Motor neuron (in vitro differentiated cells): ENCODE measurements around the gene ZNF827. TPM values are rescaled to one million over a fixed set of nuclear protein-coding genes. Genes with fewer than 3 reads are reported as not detected.
A peak's percentile ranks its signal among the peaks of the same experiment; 100 is the strongest.

ENCODE experiments used
- ATAC-seq, 8 experiments: fragments of 200-7000 bp; cut with Tn5 transposase; replicated peaks in 6 of 8; 2 replicates each; pipeline ENCODE4 v1.8.0; 2021; ENCODE audit warnings: mild to moderate bottlenecking in 8 of 8, moderate library complexity in 8 of 8
- H3K27ac ChIP-seq, 2 donors: fragments of 250-450 bp; sonication (Bioruptor Pico); 2 replicates each; pipeline ENCODE4 v1.9.0; 2021; ENCODE audit warnings: antibody characterized with exemption in 2 of 2, mild to moderate bottlenecking in 2 of 2, moderate library complexity in 1 of 2
- H3K4me1 ChIP-seq, 2 donors: fragments of 250-450 bp; sonication (Bioruptor Pico); replicated peaks in 1 of 2; 2 replicates each; pipeline ENCODE4 v1.6.1; 2021; ENCODE audit warnings: antibody characterized with exemption in 2 of 2, mild to moderate bottlenecking in 2 of 2, moderate library complexity in 1 of 2
- H3K4me3 ChIP-seq, 5 donors: fragments of 250-450 bp; sonication (Bioruptor Pico); 2 replicates each; pipeline ENCODE4 v1.9.0; 2021; ENCODE audit warnings: antibody characterized with exemption in 5 of 5, mild to moderate bottlenecking in 5 of 5, moderate library complexity in 4 of 5
- WGBS, 10 experiments: fragments of 450-650 bp; shearing (Covaris generic); methylation state at CpG; one replicate each; pipeline ENCODE4 v1.0.0; 2022; 5-methylcytosine and 5-hydroxymethylcytosine counted together
- in situ Hi-C, 9 experiments: fragments of 400-800 bp; cut with MboI; loops; one replicate each; pipeline ENCODE4 v1.15.0; 2021; ENCODE audit warnings: low sequenced_read_pairs in 9 of 9, low pct_unique_long_range_greater_than_20kb in 2 of 9; ENCODE audit not compliant: unreplicated experiment in 9 of 9
- total RNA-seq, 8 experiments: library from RNA; unstranded; fragments of 300-600 nt; gene quantifications; 2 replicates each; pipeline versions ENCODE4 v1.2.3 to v1.2.4, GENCODE V29; 2022

Gene ZNF827
- total RNA-seq, 8 experiments from 2014 or later, result 13.8 to 40.6 (median 20.6) TPM

- WGBS, 10 experiments, result 0 to 100% (median 89%) methylated on average over 1 to 2 of the region's 2 CpGs; no CpG with 5 or more reads in 3 of the 10 experiments
- Histone ChIP-seq H3K4me3 (no peak overlapping the region), H3K27ac (no peak overlapping the region), H3K4me1 (peaks cover 2 to 8% of the 10 kb centered on the region in 2 donors)
- in situ Hi-C loops, result no loop called here
- ATAC-seq, result peak; percentile 8 to 85 (median 55)
These were observed 134.5 kb downstream of the ZNF827 start for GRCh38 chr4:145804116-145804515.

GRCh38 chr4:145799223-145799622 is 139.4 kb downstream of the ZNF827 start:
- in situ Hi-C loops, result no loop called here
- Histone ChIP-seq H3K4me1 (no peaks in the 10 kb centered on the region), H3K4me3 (no peak overlapping the region), H3K27ac (no peak overlapping the region)
- peak in 2 of 8 experiments; percentile 37 to 71 for ATAC-seq
- WGBS, 10 experiments, result 40 to 100% (median 100%) methylated on average over 1 to 2 of the region's 2 CpGs

GRCh38 chr4:145797278-145797677 is 141.3 kb downstream of the ZNF827 start:
- no peak overlapping the region for H3K27ac ChIP-seq
- no peak for ATAC-seq
- H3K4me3 ChIP-seq, result no peak overlapping the region
- in situ Hi-C loops, result no loop called here
- no peaks in the 10 kb centered on the region for H3K4me1 ChIP-seq

- Histone ChIP-seq H3K4me1 (no peaks in the 10 kb centered on the region), H3K27ac (no peak overlapping the region), H3K4me3 (no peak overlapping the region)
- in situ Hi-C loops, result no loop called here
- WGBS, 10 experiments, result 87 to 100% (median 100%) methylated on average over 1 to 4 of the region's 4 CpGs
- ATAC-seq, result peak in 1 of 8 experiments; percentile 36
These were observed 142.3 kb downstream of the ZNF827 start for GRCh38 chr4:145796346-145796745.

DNA sequence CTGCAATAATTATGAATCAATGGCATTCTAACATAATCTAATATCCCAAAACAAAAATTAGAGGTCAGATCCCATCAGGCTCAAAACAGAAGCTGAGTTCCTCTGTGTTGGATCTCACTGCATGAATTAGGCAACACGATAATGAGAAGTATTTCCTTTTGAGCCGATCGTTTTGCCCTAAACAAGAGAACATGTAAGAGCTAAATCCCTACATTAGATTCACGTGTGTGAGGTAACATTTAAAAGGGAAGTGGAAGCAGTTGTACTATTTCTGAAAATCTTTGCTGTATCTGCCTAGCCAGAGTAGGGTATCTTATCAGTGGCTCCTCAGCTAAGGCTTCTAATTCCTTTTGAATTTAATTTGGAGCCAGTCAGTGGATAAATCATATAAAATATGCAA is 143.1 kb downstream of the ZNF827 start:
- Histone ChIP-seq H3K4me1 (no peaks in the 10 kb centered on the region), H3K4me3 (no peak overlapping the region), H3K27ac (no peak overlapping the region)
- WGBS, 10 experiments, result 85 to 100% (median 94%) methylated on average over 1 to 4 of the region's 4 CpGs; no CpG with 5 or more reads in 1 of the 10 experiments
- in situ Hi-C loops, result no loop called here
- ATAC-seq, result no peak

GRCh38 chr4:145792429-145792828 is 146.2 kb downstream of the ZNF827 start:
- in situ Hi-C loops, result no loop called here
- WGBS, 10 experiments, result 78 to 100% (median 98%) methylated on average over 3 to 5 of the region's 5 CpGs; no CpG with 5 or more reads in 1 of the 10 experiments
- no peak overlapping the region for H3K4me3 ChIP-seq
- H3K4me1 ChIP-seq, result no peaks in the 10 kb centered on the region
- ATAC-seq, result no peak
- no peak overlapping the region for H3K27ac ChIP-seq

- ATAC-seq, result no peak
- in situ Hi-C loops, result no loop called here
- H3K4me1 ChIP-seq, result no peaks in the 10 kb centered on the region
- H3K27ac ChIP-seq, result no peak overlapping the region
- H3K4me3 ChIP-seq, result no peak overlapping the region
- 0 to 100% (median 19%) methylated on average over 1 to 2 of the region's 2 CpGs; no CpG with 5 or more reads in 1 of the 10 experiments for WGBS, 10 experiments
These were observed 146.6 kb downstream of the ZNF827 start for GRCh38 chr4:145791988-145792387.

- no peak overlapping the region for H3K27ac ChIP-seq
- no peaks in the 10 kb centered on the region for H3K4me1 ChIP-seq
These were observed 149.9 kb downstream of the ZNF827 start for GRCh38 chr4:145788755-145789154.

GRCh38 chr4:145786830-145787229 is 151.8 kb downstream of the ZNF827 start:
- in situ Hi-C loops, result no loop called here
- ATAC-seq, result no peak
- no peak overlapping the region for H3K4me3 ChIP-seq
- 96 to 100% (median 99%) methylated on average over 1 to 5 of the region's 5 CpGs; no CpG with 5 or more reads in 6 of the 10 experiments for WGBS, 10 experiments
- no peak overlapping the region for H3K27ac ChIP-seq
- H3K4me1 ChIP-seq, result no peaks in the 10 kb centered on the region

More at GRCh38 chr4:145788755-145789154, 149.9 kb downstream of the ZNF827 start:
- 56 to 100% (median 90%) methylated on average over 1 to 2 of the region's 2 CpGs for WGBS, 10 experiments
- H3K4me3 ChIP-seq, result no peak overlapping the region
- in situ Hi-C loops, result no loop called here
- peak in 1 of 8 experiments; percentile 31 for ATAC-seq

GRCh38 chr4:145786261-145786660 is 152.4 kb downstream of the ZNF827 start:
- Histone ChIP-seq H3K27ac (no peak overlapping the region), H3K4me1 (no peaks in the 10 kb centered on the region), H3K4me3 (no peak overlapping the region)
- no peak for ATAC-seq
- in situ Hi-C loops, result no loop called here
- WGBS, 10 experiments, result 0 to 100% (median 67%) methylated on average over 1 to 2 of the region's 2 CpGs

DNA sequence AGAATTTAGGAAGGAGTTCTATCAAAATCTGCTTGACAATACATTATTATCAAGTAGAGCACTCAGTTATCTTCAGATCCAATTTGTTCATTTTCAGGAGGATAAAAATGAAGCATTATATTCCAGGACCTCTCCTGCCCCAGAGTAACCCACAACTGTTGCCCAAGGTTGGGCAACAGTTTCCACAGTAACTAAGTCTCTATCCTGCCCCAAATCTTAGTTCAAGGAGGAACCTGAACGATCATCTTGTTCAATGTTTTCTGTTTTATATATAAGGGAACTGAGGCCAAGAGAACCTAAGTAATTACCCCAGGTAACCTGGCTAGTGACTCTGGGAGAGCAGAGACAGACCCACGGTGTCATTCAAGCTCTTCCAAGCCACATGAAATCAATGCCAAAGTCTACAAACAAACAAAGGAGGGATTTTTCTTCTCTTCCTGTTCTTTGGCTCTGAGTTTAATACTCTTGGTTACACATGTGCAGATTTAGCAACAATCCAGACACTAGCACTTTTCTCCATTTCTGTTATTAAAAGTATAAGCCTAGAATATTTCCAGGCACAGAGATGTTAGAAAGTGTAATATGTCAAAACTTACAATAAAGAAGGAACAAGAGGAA is 153.1 kb downstream of the ZNF827 start:
- in situ Hi-C loops, result no loop called here
- Histone ChIP-seq H3K4me3 (no peak overlapping the region), H3K4me1 (no peaks in the 10 kb centered on the region), H3K27ac (no peak overlapping the region)
- WGBS, 10 experiments, result 0 to 100% (median 85%) methylated on average over 1 to 2 of the region's 2 CpGs; no CpG with 5 or more reads in 2 of the 10 experiments
- ATAC-seq, result peak in 1 of 8 experiments; percentile 63

DNA sequence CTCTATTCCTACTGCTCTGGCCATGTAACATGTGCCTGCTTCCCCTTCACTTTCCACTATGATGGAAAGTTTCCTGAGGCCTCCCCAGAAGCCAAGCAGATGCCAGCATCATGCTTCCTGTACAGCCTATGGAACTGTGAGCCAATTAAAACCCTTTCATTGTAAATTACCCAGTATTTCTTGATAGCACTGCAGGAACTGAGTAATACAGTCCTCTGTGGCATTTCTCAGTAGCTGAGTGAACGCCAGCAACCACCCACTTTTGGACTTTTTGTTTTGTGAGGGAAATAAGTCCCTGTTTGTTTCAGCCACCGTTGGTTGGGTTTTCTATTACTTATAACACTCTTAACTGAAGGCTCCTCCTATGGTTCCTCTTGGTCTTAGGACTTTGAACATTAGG is 154.6 kb downstream of the ZNF827 start:
- 75 to 100% (median 100%) methylated on average over 1 to 2 of the region's 2 CpGs; no CpG with 5 or more reads in 1 of the 10 experiments for WGBS, 10 experiments
- no peak overlapping the region for H3K27ac ChIP-seq
- H3K4me1 ChIP-seq, result no peaks in the 10 kb centered on the region
- H3K4me3 ChIP-seq, result no peak overlapping the region
- no peak for ATAC-seq
- in situ Hi-C loops, result no loop called here

DNA sequence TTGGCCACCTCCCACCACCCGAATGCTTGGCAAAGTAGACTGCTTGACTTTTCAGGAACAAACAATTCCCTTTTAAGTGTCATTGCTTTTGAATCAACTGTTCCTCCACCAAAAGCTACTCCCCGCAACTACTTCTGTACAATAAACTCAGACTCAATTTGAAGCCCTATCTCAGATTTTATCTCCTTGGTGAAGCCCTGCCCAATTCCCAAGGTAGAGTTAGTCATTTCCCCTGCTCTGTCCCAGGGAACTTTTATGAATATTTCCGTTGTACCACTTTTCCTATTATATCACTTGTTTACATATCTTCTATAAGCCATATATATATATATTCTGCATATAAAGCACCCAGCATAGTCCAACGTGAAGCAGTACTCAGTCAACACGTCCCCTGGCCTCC is 155.9 kb downstream of the ZNF827 start:
- H3K27ac ChIP-seq, result no peak overlapping the region
- peak in 1 of 8 experiments; percentile 41 for ATAC-seq
- WGBS, 10 experiments, result 38 to 100% (median 80%) methylated on average over 1 to 5 of the region's 5 CpGs; no CpG with 5 or more reads in 1 of the 10 experiments
- H3K4me1 ChIP-seq, result no peaks in the 10 kb centered on the region
- in situ Hi-C loops, result no loop called here
- no peak overlapping the region for H3K4me3 ChIP-seq

DNA sequence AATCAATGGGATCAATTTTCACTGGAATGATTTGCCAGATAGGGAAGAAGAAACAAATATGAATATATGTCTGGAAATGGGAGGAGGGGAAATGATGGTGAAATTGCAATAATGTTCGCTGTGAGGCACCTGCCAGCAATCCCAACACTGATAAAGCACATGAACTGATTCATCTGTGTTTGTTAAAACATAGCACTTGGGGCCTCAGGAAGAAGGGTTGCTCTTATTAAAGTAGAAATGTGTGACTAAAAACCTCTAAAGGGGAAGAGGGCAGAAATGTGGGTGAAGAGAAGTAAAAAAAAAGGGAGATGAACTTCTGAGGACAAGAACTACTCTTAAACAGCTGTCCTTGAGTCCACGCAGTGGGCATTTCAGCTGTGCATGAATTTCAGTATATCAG is 157.3 kb downstream of the ZNF827 start:
- Histone ChIP-seq H3K27ac (no peak overlapping the region), H3K4me3 (no peak overlapping the region), H3K4me1 (no peaks in the 10 kb centered on the region)
- in situ Hi-C loops, result no loop called here
- ATAC-seq, result no peak
- 57 to 100% (median 89%) methylated on average over 1 to 2 of the region's 2 CpGs for whole genome bisulfite sequencing, 10 experiments
